HG02970 (cell line): ENCODE results near the gene ANO10.

Experiments
- ATAC-seq: cut with Tn5 transposase; IDR thresholded peaks from one replicate; pipeline ENCODE4 v1.9.1; 2021; ENCODE audit warnings: mild to moderate bottlenecking, moderate library complexity, moderate number of reproducible peaks; ENCODE audit not compliant: unreplicated experiment, low FRiP score

The ANO10 gene

GRCh38 chr3:43389388-43390254 lies 232.2 kb downstream of the ANO10 start:
- no peak for ATAC-seq

GRCh38 chr3:43388915-43389314 lies 232.9 kb downstream of the ANO10 start:
- ATAC-seq: no peak

- ATAC-seq: no peak
Observed at GRCh38 chr3:43388175-43388574, 233.6 kb downstream of the ANO10 start.

- ATAC-seq: no peak
Observed at GRCh38 chr3:43379343-43379742, 242.5 kb downstream of the ANO10 start.

- no peak for ATAC-seq
Observed at GRCh38 chr3:43378066-43378935, 243.5 kb downstream of the ANO10 start.

- no peak for ATAC-seq
Observed at GRCh38 chr3:43373560-43373928, 248.3 kb downstream of the ANO10 start.

- ATAC-seq: no peak
Observed at GRCh38 chr3:43372809-43373559, 248.8 kb downstream of the ANO10 start.

GRCh38 chr3:43372007-43372740 lies 249.6 kb downstream of the ANO10 start:
- no peak for ATAC-seq

GRCh38 chr3:43371494-43371893 lies 250.3 kb downstream of the ANO10 start:
- no peak for ATAC-seq

- no peak for ATAC-seq
Observed at GRCh38 chr3:43370293-43370980, 251.4 kb downstream of the ANO10 start.

GRCh38 chr3:43369404-43370292 lies 252.2 kb downstream of the ANO10 start:
- no peak for ATAC-seq

GRCh38 chr3:43366885-43367284 lies 254.9 kb downstream of the ANO10 start:
- ATAC-seq: no peak

GRCh38 chr3:43366481-43366880 lies 255.3 kb downstream of the ANO10 start:
- ATAC-seq: no peak

GRCh38 chr3:43365601-43366305 lies 256.1 kb downstream of the ANO10 start:
- no peak for ATAC-seq

GRCh38 chr3:43364926-43365325 lies 256.9 kb downstream of the ANO10 start:
- no peak for ATAC-seq

GRCh38 chr3:43364494-43364893 lies 257.3 kb downstream of the ANO10 start:
- no peak for ATAC-seq

GRCh38 chr3:43363621-43364266 lies 258.1 kb downstream of the ANO10 start:
- no peak for ATAC-seq
